Activated CD8-positive, alpha-beta memory T cell treated with anti-CD3 and anti-CD28 coated beads for 4 hours (primary cell): ENCODE data around the gene DYNC1I2.

Source experiments
- DNase-seq, 2 donors: peaks; one replicate each; pipeline ENCODE4 v3.0.0-alpha.2; 2020; ENCODE audit warnings: low read depth in 2 of 2

DYNC1I2 gene

GRCh38 chr2:171687287-171688128 lies at the start of gene DYNC1I2:
Gene DYNC1I2, plus strand, starts transcription at chr2:171687469. Its CDS starts 2,687 bp downstream, at chr2:171690156.
- DNase-seq, result peak; percentile 54 to 59

- DNase-seq, result no peak
These were observed 35.4 kb upstream of the DYNC1I2 start for GRCh38 chr2:171651667-171652415.

GRCh38 chr2:171652416-171652785 lies 34.9 kb upstream of the DYNC1I2 start:
- DNase-seq, result no peak

DNA sequence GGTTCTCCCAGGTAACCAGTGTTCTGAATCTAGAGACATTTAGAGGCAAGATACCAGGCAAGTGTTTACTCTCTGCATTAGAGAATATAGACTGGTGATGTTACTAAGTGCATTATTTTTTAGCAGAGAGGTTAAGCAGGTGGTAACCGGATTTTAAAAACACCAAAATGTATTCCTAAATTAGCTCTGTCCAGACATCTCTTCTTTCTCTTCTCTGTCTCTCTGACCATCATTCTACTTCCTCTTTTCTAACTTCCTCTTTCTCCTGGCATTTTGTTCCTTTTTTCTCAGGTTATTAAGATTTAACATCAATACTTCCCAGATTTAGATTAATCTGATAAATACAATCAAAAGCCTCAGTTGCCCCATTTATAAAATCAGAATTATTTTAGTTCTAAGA lies 31.7 kb upstream of the DYNC1I2 start:
- no peak for DNase-seq

GRCh38 chr2:171667041-171667440 lies 20.2 kb upstream of the DYNC1I2 start:
- DNase-seq, result no peak

DNA sequence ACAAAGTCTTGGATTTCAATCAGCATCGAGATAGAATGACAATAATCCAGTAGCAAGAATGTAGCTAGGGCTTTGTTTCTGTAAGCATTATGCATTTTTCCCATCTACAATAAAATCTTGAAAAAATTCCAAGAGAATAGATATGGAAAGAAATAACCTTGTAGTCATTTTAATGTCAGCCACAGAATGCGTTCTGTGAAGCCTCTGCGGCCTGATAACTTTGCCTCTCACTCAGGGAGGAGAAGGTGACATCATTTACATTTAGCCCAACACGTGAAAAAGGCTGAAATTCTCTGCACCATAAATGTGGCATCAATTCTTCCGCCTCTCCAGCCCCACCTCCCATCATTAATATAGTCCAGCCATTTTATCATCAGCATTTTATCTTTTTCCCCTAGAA lies 19.1 kb upstream of the DYNC1I2 start:
- DNase-seq, result no peak

DNA sequence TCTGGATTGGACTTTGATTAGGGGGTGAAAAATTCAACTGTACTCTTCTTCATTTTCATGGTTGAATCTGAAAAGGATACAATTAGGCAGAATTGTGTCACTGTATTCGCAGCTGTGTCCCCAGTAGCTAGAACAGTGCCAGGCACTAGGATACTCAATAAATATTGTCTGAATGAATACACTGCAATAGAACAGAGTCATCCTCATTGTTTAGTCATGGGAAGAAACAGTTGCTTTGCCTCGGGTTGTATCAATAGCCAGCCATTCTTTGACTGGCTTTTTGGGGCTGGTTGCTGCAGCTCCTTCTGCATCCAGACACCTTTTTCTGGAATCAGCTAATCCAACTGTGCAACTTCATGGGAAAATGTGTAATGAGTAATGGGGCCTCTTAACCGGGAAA lies 18.1 kb upstream of the DYNC1I2 start:
- DNase-seq, result no peak

DNA sequence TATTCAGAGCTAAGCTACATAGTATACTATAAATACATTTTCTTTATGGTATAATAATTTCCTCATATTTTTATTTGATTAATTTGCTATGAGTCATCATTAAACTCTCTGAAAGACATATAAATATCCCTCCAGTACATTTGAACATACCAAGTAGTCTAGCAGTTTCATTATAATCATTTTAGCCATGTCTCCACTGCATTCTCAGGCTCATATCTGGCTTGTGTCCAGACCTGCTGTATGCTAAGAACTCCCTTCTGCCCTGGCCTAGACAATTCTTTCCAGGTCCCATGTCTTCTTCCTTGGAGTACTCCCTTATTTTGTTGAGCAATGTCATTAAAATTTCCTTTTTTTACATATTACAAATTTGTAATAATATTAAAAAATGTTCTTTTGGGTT lies 16.6 kb upstream of the DYNC1I2 start:
- DNase-seq, result no peak

GRCh38 chr2:171671867-171672266 lies 15.4 kb upstream of the DYNC1I2 start:
- no peak for DNase-seq

DNA sequence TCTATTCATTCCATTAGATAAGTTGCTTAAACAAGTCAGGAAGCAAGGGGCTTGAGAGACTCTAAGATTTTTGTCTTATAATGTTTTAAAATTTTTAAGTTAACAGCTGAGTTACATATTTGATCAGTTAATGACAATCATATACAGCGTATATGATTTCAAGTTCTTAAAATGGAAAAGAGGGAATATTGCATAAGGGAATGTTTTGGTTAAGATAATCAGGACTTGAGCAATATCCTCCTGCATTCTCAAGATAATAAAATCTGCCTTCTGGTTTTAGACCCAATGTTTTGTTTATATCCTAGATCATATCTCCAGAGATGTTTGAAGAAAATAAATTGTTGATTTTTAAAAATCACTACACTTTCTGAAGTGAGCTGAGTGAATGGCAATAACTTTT lies 13.4 kb upstream of the DYNC1I2 start:
- no peak for DNase-seq

GRCh38 chr2:171675810-171676345 lies 11.4 kb upstream of the DYNC1I2 start:
- DNase-seq, result no peak

DNA sequence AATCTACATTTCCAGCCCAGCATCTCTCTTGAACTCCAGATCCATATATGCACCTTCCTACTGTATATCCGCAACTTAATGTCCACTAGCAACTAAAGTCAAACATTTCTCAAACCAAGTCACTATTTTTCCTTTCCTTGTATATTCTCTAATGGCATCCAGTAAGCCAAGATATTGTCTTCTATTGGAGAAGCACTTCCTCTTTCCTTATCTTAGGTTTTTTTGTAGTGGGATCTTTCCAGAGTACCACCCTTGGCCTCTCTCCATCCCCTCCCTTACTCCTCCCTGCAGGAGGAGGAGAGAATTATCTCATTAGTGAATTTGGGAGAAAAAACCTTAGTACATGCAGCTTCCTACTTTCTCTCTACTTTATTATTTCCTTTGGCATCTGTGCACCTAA lies 8.7 kb upstream of the DYNC1I2 start:
- no peak for DNase-seq

DNA sequence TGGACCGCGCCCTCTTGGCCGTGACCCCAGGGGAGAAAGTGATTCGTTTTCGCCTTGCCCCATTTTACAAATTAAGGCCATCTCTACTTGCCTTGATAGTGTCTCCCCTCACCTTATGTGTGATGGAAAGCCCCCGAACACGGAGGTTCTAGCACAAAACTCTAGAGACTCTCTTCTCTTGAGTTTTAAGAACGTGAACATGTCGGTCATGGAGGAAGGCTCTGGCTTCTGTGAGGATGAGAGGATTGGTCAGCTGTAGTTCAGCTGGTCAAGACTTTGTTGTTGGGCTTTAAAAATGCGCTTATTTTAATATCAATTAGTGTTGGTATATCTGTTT lies 828 bp downstream of the DYNC1I2 start:
- no peak for DNase-seq

GRCh38 chr2:171692331-171692730 lies 5.1 kb downstream of the DYNC1I2 start:
- DNase-seq, result no peak

- DNase-seq, result no peak
These were observed 15.7 kb downstream of the DYNC1I2 start for GRCh38 chr2:171702781-171703556.

DNA sequence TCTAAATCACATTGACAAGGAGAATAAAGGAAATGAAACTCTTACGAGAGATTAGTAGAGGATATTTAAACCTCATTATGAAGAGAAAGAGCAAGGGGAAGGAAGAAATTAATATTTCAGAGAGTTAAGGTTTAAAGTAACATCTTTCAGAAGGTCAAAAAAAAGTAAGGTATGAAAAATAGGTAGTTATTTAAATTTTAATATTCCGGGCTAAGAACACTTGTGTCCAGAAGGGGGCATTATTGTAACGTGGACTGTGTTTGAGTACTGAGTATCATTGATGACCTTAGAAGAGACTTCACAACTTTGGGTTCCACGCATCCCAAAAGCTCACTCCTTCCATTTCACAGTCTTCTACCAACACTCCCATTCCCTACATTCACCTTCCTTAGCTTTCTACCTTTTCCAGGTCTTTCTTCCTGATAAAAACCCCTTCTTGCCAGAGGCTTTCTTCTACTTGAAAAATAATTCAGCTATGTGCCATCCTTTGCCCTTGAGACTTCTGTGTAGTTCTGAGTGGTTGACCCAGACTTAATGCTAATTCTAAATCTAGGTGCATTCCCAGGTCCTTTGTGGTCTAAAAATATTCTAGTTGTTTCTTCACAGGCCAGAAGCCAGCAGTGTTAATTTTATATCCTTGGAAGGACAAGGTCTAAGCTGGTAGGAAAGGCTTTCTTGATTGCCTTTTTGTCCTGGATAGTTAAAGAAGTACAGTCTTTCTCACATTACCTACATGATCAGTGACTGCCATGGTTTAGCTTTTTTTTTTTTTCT lies 16.5 kb downstream of the DYNC1I2 start:
- no peak for DNase-seq

- no peak for DNase-seq
These were observed 19.0 kb downstream of the DYNC1I2 start for GRCh38 chr2:171706152-171706803.

DNA sequence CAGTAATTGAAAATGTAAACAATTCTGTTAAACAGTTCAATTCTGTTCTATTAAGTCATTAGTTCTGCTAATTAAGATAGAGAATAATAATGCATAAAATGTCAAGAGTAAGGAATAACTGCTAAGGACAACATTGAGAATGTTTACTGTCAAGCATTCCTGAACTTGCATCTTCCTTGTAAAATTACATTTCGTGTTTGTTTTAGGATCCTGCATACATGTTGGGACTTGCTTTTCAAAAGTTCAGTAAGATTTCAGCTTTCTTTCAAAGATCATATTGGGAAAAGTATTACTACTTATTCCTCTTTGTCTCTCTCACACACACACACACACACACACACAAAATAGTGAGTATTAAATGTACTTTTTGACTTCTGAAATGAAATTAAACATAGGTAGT lies 20.5 kb downstream of the DYNC1I2 start:
- no peak for DNase-seq

- DNase-seq, result no peak
These were observed 21.9 kb downstream of the DYNC1I2 start for GRCh38 chr2:171709011-171709685.

- no peak for DNase-seq
These were observed 24.1 kb downstream of the DYNC1I2 start for GRCh38 chr2:171711351-171711750.
